ENCODE data around the gene SUFU. TPM values are rescaled to one million over a fixed set of nuclear protein-coding genes. Genes with fewer than 3 reads are reported as not detected.

SUFU gene
- total RNA-seq, 1 donor from 2014 or later, result 11.5 TPM

DNA sequence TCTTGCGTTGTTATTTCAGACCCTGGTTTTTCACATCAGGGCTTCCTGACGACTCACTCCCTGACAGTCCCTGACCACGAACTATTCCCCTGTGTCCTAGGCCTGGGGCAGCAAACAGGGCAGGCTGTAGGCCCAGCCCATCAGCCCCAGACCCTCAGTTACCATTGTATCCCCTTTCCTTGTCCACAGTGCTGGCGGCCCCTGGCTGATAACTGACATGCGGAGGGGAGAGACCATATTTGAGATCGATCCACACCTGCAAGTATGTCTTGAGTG lies 90.0 kb downstream of the SUFU start:
- Histone ChIP-seq H3K27ac (no peak overlapping the region), H2AFZ (replicated peaks) (no peak overlapping the region), H3K9ac (no peak overlapping the region), H3K4me3 (no peak overlapping the region), H3K4me2 (no peak overlapping the region), H3K4me1 (peaks cover 3% of the 10 kb centered on the region), H3F3A (ENCODE audit: low read depth) (peaks cover 12% of the 10 kb centered on the region), H3K36me3 (peaks cover 5% of the 10 kb centered on the region), H3K27me3 (no peaks in the 10 kb centered on the region), H4K20me1 (ENCODE audit: low read depth) (peaks cover 4% of the 10 kb centered on the region), H3K9me3 (ENCODE audit: low read depth) (no peaks in the 10 kb centered on the region), H3K79me2 (ENCODE audit: low read depth) (peaks cover 7% of the 10 kb centered on the region)
- no peak overlapping the region for H3K4me3 Mint-ChIP-seq
- TF ChIP-seq, protein P1, sequence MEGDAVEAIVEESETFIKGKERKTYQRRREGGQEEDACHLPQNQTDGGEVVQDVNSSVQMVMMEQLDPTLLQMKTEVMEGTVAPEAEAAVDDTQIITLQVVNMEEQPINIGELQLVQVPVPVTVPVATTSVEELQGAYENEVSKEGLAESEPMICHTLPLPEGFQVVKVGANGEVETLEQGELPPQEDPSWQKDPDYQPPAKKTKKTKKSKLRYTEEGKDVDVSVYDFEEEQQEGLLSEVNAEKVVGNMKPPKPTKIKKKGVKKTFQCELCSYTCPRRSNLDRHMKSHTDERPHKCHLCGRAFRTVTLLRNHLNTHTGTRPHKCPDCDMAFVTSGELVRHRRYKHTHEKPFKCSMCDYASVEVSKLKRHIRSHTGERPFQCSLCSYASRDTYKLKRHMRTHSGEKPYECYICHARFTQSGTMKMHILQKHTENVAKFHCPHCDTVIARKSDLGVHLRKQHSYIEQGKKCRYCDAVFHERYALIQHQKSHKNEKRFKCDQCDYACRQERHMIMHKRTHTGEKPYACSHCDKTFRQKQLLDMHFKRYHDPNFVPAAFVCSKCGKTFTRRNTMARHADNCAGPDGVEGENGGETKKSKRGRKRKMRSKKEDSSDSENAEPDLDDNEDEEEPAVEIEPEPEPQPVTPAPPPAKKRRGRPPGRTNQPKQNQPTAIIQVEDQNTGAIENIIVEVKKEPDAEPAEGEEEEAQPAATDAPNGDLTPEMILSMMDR (IDR thresholded peaks at IDR 0.05), result no peak
- no peak for TF ChIP-seq EZH2phosphoT487 (IDR thresholded peaks at IDR 0.05)
- TF ChIP-seq EZH2 (IDR thresholded peaks at IDR 0.05), result no peak
- peak overlapping the region; percentile 88 for H3K27ac Mint-ChIP-seq
- H3K4me1 Mint-ChIP-seq, result no peaks in the 10 kb centered on the region
- peaks cover 13% of the 10 kb centered on the region for H3K36me3 Mint-ChIP-seq
- DNase-seq (ENCODE audit: low spot score), result no peak
- H3K27me3 Mint-ChIP-seq (ENCODE audit: insufficient read depth, low read depth), result no peaks in the 10 kb centered on the region
- no peaks in the 10 kb centered on the region for H3K9me3 Mint-ChIP-seq

DNA sequence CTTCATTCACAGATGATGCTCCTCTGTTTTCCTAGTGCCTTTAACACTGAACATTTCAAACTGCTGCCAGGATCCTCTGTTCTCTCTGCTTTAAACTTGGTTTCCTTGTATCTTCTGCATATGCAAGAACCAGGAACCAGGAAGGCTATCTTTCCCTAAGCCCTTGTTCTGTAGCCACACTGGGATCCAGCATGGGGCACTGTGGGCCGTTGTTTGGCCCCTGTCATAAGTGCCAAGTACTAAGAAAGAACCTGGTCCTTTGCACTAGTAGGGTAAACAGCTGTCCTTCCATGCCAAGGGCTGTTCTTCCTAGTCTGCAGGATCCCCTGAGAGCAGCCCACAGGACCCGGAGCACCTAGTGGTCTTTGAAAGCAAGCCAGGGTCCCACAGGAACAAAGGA lies 91.5 kb downstream of the SUFU start:
- Mint-ChIP-seq H3K27ac (no peak overlapping the region), H3K27me3 (ENCODE audit: insufficient read depth, low read depth) (peaks cover 2% of the 10 kb centered on the region), H3K4me3 (no peak overlapping the region), H3K36me3 (peaks cover 17% of the 10 kb centered on the region), H3K4me1 (no peaks in the 10 kb centered on the region), H3K9me3 (no peaks in the 10 kb centered on the region)
- Histone ChIP-seq H2AFZ (replicated peaks) (no peak overlapping the region), H3K27ac (no peak overlapping the region), H3K9me3 (ENCODE audit: low read depth) (no peaks in the 10 kb centered on the region), H3K27me3 (no peaks in the 10 kb centered on the region), H3K4me2 (no peak overlapping the region), H3K9ac (no peak overlapping the region), H3K79me2 (ENCODE audit: low read depth) (peaks cover 7% of the 10 kb centered on the region), H4K20me1 (ENCODE audit: low read depth) (no peaks in the 10 kb centered on the region), H3F3A (ENCODE audit: low read depth) (peaks cover 12% of the 10 kb centered on the region), H3K4me3 (no peak overlapping the region), H3K4me1 (peaks cover 3% of the 10 kb centered on the region), H3K36me3 (peaks cover 5% of the 10 kb centered on the region)
- no peak for TF ChIP-seq EZH2 (IDR thresholded peaks at IDR 0.05)
- TF ChIP-seq, protein P1 (IDR thresholded peaks at IDR 0.05), result no peak
- TF ChIP-seq EZH2phosphoT487 (IDR thresholded peaks at IDR 0.05), result no peak
- DNase-seq (ENCODE audit: low spot score), result no peak

DNA sequence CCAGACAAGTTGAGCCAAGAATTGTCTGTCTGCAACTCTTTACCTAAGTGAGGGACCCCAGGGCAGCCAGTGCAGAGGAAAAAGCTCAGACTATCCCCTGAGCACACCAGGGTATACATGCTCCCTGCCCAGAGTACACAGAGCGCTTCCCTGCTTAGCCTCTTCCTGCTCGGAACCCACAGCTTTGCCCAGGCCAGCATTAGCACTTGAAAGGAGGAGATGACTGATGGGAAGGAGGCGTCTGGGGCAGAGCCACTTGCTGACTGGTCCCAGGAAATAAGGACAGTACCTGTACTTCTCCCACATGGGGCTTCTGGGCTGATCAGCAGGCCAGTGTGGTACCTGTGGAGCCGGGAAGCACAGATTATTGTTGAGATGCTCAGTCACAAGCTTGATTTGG lies 92.1 kb downstream of the SUFU start:
- Histone ChIP-seq H3K4me1 (peaks cover 3% of the 10 kb centered on the region), H3K79me2 (ENCODE audit: low read depth) (peaks cover 7% of the 10 kb centered on the region), H3K27me3 (no peaks in the 10 kb centered on the region), H3K36me3 (peaks cover 5% of the 10 kb centered on the region), H2AFZ (replicated peaks) (no peak overlapping the region), H3K27ac (peak overlapping the region; percentile 23), H3K9me3 (ENCODE audit: low read depth) (no peaks in the 10 kb centered on the region), H3K4me3 (no peak overlapping the region), H4K20me1 (ENCODE audit: low read depth) (no peaks in the 10 kb centered on the region), H3F3A (ENCODE audit: low read depth) (peaks cover 12% of the 10 kb centered on the region), H3K9ac (no peak overlapping the region), H3K4me2 (no peak overlapping the region)
- TF ChIP-seq, protein P1 (IDR thresholded peaks at IDR 0.05), result no peak
- TF ChIP-seq EZH2 (IDR thresholded peaks at IDR 0.05) (no peak), EZH2phosphoT487 (IDR thresholded peaks at IDR 0.05) (no peak)
- H3K36me3 Mint-ChIP-seq, result peaks cover 19% of the 10 kb centered on the region
- DNase-seq (ENCODE audit: low spot score), result no peak
- no peaks in the 10 kb centered on the region for H3K9me3 Mint-ChIP-seq
- no peak overlapping the region for H3K4me3 Mint-ChIP-seq
- no peaks in the 10 kb centered on the region for H3K4me1 Mint-ChIP-seq
- H3K27ac Mint-ChIP-seq, result no peak overlapping the region
- H3K27me3 Mint-ChIP-seq (ENCODE audit: insufficient read depth, low read depth), result peaks cover 2% of the 10 kb centered on the region
